Ishikawa (cell line): Measurements from ENCODE around the gene KRT37.

Source experiments
- CEBPB ChIP-seq: IDR thresholded peaks from 2 replicates; pipeline ENCODE4 v1.6.1; 2012
- CREB1 ChIP-seq: IDR thresholded peaks from 2 replicates; pipeline ENCODE4 v1.6.1; 2012; ENCODE audit warnings: low read depth
- EGR1 ChIP-seq: IDR thresholded peaks from 2 replicates; pipeline ENCODE4 v1.6.1; 2012
- EP300 ChIP-seq: IDR thresholded peaks from 2 replicates; pipeline ENCODE4 v1.6.1; 2012; ENCODE audit warnings: borderline replicate concordance
- FOXM1 ChIP-seq: IDR thresholded peaks from 2 replicates; pipeline ENCODE4 v1.6.1; 2012; ENCODE audit warnings: low read depth, borderline replicate concordance
- NFIC ChIP-seq: IDR thresholded peaks from 2 replicates; pipeline ENCODE4 v1.6.1; 2012
- RAD21 ChIP-seq: IDR thresholded peaks from 2 replicates; pipeline ENCODE4 v1.6.1; 2012; ENCODE audit warnings: low read depth
- REST ChIP-seq: IDR thresholded peaks from 2 replicates; pipeline ENCODE4 v1.6.1; 2012; ENCODE audit warnings: low read depth, mild to moderate bottlenecking
- TAF1 ChIP-seq: IDR thresholded peaks from 2 replicates; pipeline ENCODE4 v1.6.1; 2012; ENCODE audit warnings: low read depth, mild to moderate bottlenecking
- TCF12 ChIP-seq: IDR thresholded peaks from 2 replicates; pipeline ENCODE4 v1.6.1; 2012; ENCODE audit warnings: low read depth
- TEAD4 ChIP-seq: IDR thresholded peaks from 2 replicates; pipeline ENCODE4 v1.6.1; 2012
- USF1 ChIP-seq: IDR thresholded peaks from 2 replicates; pipeline ENCODE4 v1.6.1; 2012
- YY1 ChIP-seq: IDR thresholded peaks from 2 replicates; pipeline ENCODE4 v1.6.1; 2012; ENCODE audit warnings: low read depth
- ZBTB7A ChIP-seq: IDR thresholded peaks from 2 replicates; pipeline ENCODE4 v1.6.1; 2012; ENCODE audit warnings: low read depth
- TF ChIP-seq, protein P1 (sequence below): IDR thresholded peaks from 2 replicates; pipeline ENCODE4 v1.6.1; 2012

The KRT37 gene

GRCh38 chr17:41444186-41444585 lies 19.8 kb upstream of the KRT37 start:
- TF ChIP-seq EGR1 (no peak), NFIC (no peak), CEBPB (no peak), CREB1 (no peak), TAF1 (no peak), USF1 (no peak), TCF12 (no peak), EP300 (no peak), TEAD4 (no peak)
- TF ChIP-seq, protein P1, sequence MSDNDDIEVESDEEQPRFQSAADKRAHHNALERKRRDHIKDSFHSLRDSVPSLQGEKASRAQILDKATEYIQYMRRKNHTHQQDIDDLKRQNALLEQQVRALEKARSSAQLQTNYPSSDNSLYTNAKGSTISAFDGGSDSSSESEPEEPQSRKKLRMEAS, result no peak

DNA sequence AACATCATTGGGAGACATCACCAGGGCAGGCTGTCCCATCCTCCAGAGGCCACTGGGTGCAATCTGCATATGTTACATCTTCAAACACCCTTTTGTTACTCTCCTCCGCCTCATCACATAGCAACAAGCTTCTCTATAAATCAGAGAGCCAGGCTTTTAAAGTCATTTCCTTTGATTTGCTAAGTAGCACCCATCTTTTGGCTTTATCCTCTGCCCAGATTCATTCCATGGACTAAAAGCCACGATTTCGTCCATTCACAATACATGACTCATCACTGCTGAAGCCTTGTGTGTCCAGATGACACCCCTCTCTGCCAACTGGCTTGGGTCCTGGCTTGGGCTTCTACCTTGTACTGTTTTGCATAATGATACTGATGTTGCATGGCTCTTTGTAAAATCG lies 18.4 kb upstream of the KRT37 start:
- TF ChIP-seq ZBTB7A, result no peak
- no peak for TF ChIP-seq CEBPB
- no peak for TF ChIP-seq TEAD4
- no peak for TF ChIP-seq TAF1
- no peak for TF ChIP-seq FOXM1
- TF ChIP-seq USF1, result no peak
- TF ChIP-seq EP300, result no peak
- no peak for TF ChIP-seq CREB1
- no peak for TF ChIP-seq EGR1
- no peak for TF ChIP-seq TCF12
- no peak for TF ChIP-seq REST
- no peak for TF ChIP-seq YY1
- TF ChIP-seq, protein P1, result no peak
- no peak for TF ChIP-seq NFIC
- TF ChIP-seq RAD21, result no peak

DNA sequence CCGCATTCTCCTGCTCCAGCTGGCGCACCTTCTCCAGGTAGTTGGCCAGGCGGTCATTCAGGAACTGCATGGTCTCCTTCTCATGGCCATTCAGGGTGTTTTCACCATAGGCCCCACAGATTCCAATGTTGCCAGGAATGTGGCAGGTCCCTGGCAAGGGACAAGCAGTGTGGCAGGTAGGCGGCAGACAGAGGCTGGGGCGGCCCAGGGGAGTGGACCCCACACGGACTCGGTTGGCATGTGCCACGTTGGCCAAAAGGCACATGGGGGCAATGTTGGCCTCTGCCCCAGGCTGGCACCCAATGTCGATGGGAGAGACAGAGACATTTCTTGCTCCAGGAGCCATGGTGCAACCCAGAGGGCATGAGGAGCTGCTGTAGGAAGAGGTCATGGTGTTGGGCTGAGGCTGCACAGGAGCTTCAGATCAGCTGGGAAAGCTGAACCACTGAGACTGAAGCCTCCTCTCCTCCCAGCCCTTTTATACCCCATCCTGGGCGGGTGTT lies 16.2 kb upstream of the KRT37 start, which contains the start of gene KRT38:
Gene KRT38 (minus strand): TSS at position 453 of the 503 bp plus-strand sequence. CDS start 62 bp downstream, at position 391.
- no peak for TF ChIP-seq TEAD4
- TF ChIP-seq TAF1, result no peak
- TF ChIP-seq, protein P1, result no peak
- no peak for TF ChIP-seq NFIC

GRCh38 chr17:41439375-41439774 lies 15.0 kb upstream of the KRT37 start:
- no peak for TF ChIP-seq USF1
- TF ChIP-seq EP300, result no peak
- no peak for TF ChIP-seq TCF12
- 0 out of 2 replicates have a peak, but pooled peaks have one; percentile 24 for TF ChIP-seq CEBPB
- TF ChIP-seq RAD21, result no peak
- TF ChIP-seq REST, result no peak

GRCh38 chr17:41437769-41438168 lies 13.4 kb upstream of the KRT37 start:
- TF ChIP-seq TCF12 (no peak), YY1 (no peak), EGR1 (no peak), EP300 (no peak), USF1 (no peak), ZBTB7A (no peak), REST (no peak), CREB1 (no peak), TEAD4 (no peak), RAD21 (no peak), NFIC (no peak), TAF1 (no peak), CEBPB (no peak), FOXM1 (no peak)
- TF ChIP-seq, protein P1, result no peak
